RWPE1 (cell line): ENCODE data around the gene INPP4B.

Source experiments
- CTCF ChIA-PET: fragments of 350-600 bp; sonication (Branson Sonifier 250); formaldehyde crosslinking; extraction: SDS; loops from one replicate; lab custom pipeline; 2021; lab: Yijun Ruan, JAX
- POLR2A ChIA-PET: fragments of 400-600 bp; formaldehyde crosslinking; extraction: SDS; loops from one replicate; lab custom pipeline; 2020; ENCODE audit warnings: antibody characterized with exemption; ENCODE audit not compliant: low non-redundant PET; lab: Yijun Ruan, JAX
- DNase-seq: peaks from one replicate; pipeline ENCODE4 v3.0.0; 2012; ENCODE audit warnings: low spot score
- H3K27ac ChIP-seq: fragments of 450-650 bp; 2 replicates; pipeline ENCODE4 v1.5.1; 2017
- CTCF ChIP-seq: fragments of 450-650 bp; conservative IDR thresholded peaks from 2 replicates; pipeline ENCODE4 v1.5.1; 2017; ENCODE audit warnings: low read depth, mild to moderate bottlenecking

Gene INPP4B

GRCh38 chr4:142356801-142357200, 489.3 kb downstream of the INPP4B start:
- ChIA-PET CTCF (interaction anchor here (0.6 kb wide), 1 partner anchor 363 kb away, joined by 5 read pairs; no protein-coding TSS in a partner anchor), POLR2A (no interaction called here)
- DNase-seq, result no peak
- H3K27ac ChIP-seq, result no peak overlapping the region
- no peak for TF ChIP-seq CTCF

- ChIA-PET CTCF (interaction anchor here (0.6 kb wide), 2 partner anchors 15 to 364 kb away, joined by 4 to 5 read pairs; no protein-coding TSS in a partner anchor), POLR2A (no interaction called here)
- TF ChIP-seq CTCF, result no peak
- DNase-seq, result no peak
- H3K27ac ChIP-seq, result no peak overlapping the region
Measured at GRCh38 chr4:142356118-142356759, 489.9 kb downstream of the INPP4B start.

- DNase-seq, result no peak
- POLR2A ChIA-PET, result no interaction called here
- CTCF ChIA-PET, result interaction anchor here (0.6 to 0.7 kb wide), 2 partner anchors 14 to 40 kb away, joined by 4 read pairs; no protein-coding TSS in a partner anchor
- TF ChIP-seq CTCF, result no peak
- no peak overlapping the region for H3K27ac ChIP-seq
Measured at GRCh38 chr4:142355421-142355930, 490.6 kb downstream of the INPP4B start.

GRCh38 chr4:142354794-142355420, 491.2 kb downstream of the INPP4B start:
- ChIA-PET CTCF (interaction anchor here (0.7 kb wide), 2 partner anchors 39 to 322 kb away, joined by 3 to 4 read pairs; no protein-coding TSS in a partner anchor), POLR2A (no interaction called here)
- no peak for TF ChIP-seq CTCF
- H3K27ac ChIP-seq, result no peak overlapping the region
- DNase-seq, result no peak

- DNase-seq, result no peak
- H3K27ac ChIP-seq, result no peak overlapping the region
- TF ChIP-seq CTCF, result no peak
- CTCF ChIA-PET, result interaction anchor here (0.7 kb wide), 1 partner anchor 321 kb away, joined by 3 read pairs; no protein-coding TSS in a partner anchor
- POLR2A ChIA-PET, result no interaction called here
Measured at GRCh38 chr4:142354041-142354440, 492.1 kb downstream of the INPP4B start.

- ChIA-PET POLR2A (no interaction called here), CTCF (interaction anchor here (0.7 to 1.3 kb wide), 5 partner anchors 12 to 492 kb away, joined by 3 read pairs; no protein-coding TSS in a partner anchor)
- peak; percentile 36 for DNase-seq
Measured at GRCh38 chr4:142353149-142353738, 492.9 kb downstream of the INPP4B start.

More at GRCh38 chr4:142353149-142353738, 492.9 kb downstream of the INPP4B start:
- H3K27ac ChIP-seq, result no peak overlapping the region
- TF ChIP-seq CTCF, result peak; percentile 90
